HCT116 (cell line): ENCODE data around the gene HDAC2. TPM values are rescaled to one million over a fixed set of nuclear protein-coding genes. Genes with fewer than 3 reads are reported as not detected.
A peak's percentile ranks its signal among the peaks of the same experiment; 100 is the strongest.

Experiments used
- ATAC-seq: fragments of 200-7000 bp; cut with Tn5 transposase; 2 replicates; pipeline ENCODE4 v1.9.1; 2020; ENCODE audit warnings: mild to moderate bottlenecking, moderate library complexity
- BruUV-seq: library from RNA; stranded (reverse); fragments of 400-500 nt; replicated peaks from 2 replicates; lab custom pipeline; 2021; lab: Mats Ljungman, UMichigan
- CTCF ChIA-PET: fragments of 300-600 bp; sonication (Branson Sonifier 250); formaldehyde crosslinking; loops from one replicate; lab custom pipeline; 2021; ENCODE audit warnings: antibody characterized with exemption; lab: Charles Lee
- POLR2A ChIA-PET: fragments of 300-600, 350-600 bp; sonication (Branson Sonifier 250); formaldehyde crosslinking; loops from one replicate; lab custom pipeline; 2021; ENCODE audit warnings: antibody characterized with exemption; lab: Charles Lee
- RAD21 ChIA-PET, 2 experiments: fragments of 300-600 bp; sonication (Branson Sonifier 250); formaldehyde crosslinking; loops; one replicate each; lab custom pipeline; 2023; ENCODE audit warnings: low total read pairs in 2 of 2; ENCODE audit not compliant: uncharacterized antibody in 2 of 2, unreplicated experiment in 2 of 2, low non-redundant PET in 1 of 2; lab: Charles Lee
- DNase-seq: peaks from one replicate; pipeline ENCODE4 v3.0.0-alpha.2; 2010; ENCODE audit warnings: low read depth, low spot score
- H2AFZ ChIP-seq: fragments of 200-600 bp; shearing (Covaris generic), sonication (generic); 2 replicates; pipeline ENCODE4 v1.6.1; 2017; ENCODE audit warnings: low read depth, mixed run types, mixed read lengths, antibody characterized with exemption, low read length; ENCODE audit not compliant: poor library complexity, severe bottlenecking
- H3K27ac ChIP-seq: 2 replicates; pipeline ENCODE4 v1.5.1; 2012; ENCODE audit warnings: low read depth, low read length
- H3K27me3 ChIP-seq: fragments of 200-600 bp; sonication (generic); 2 replicates; pipeline ENCODE4 v1.6.1; 2016; ENCODE audit warnings: mixed run types, low read length, mixed read lengths; ENCODE audit not compliant: insufficient read depth
- H3K36me3 ChIP-seq, 2 experiments: fragments of 200-500 bp in 1 of 2; fragments of 200-600 bp in 1 of 2; sonication (Bioruptor generic) in 1 of 2; sonication (generic) in 1 of 2; 2 replicates each; pipeline versions ENCODE4 v1.5.1 to v1.6.1; 2014 to 2016; ENCODE audit warnings: low read length in 2 of 2, inconsistent platforms in 1 of 2, mixed read lengths in 1 of 2, mixed run types in 1 of 2; ENCODE audit not compliant: insufficient read depth in 2 of 2, control insufficient read depth in 1 of 2
- H3K4me1 ChIP-seq, 2 experiments: fragments of 200-600 bp in 1 of 2; sonication (generic) in 1 of 2; 2 replicates each; pipeline versions ENCODE4 v1.5.1 to v1.6.1; 2012 to 2017; ENCODE audit warnings: low read length in 2 of 2, inconsistent platforms in 1 of 2, mild to moderate bottlenecking in 1 of 2, mixed read lengths in 1 of 2, mixed run types in 1 of 2, moderate library complexity in 1 of 2; ENCODE audit not compliant: insufficient read depth in 2 of 2, control insufficient read depth in 1 of 2
- H3K4me2 ChIP-seq: fragments of 200-600 bp; sonication (generic); 2 replicates; pipeline ENCODE4 v1.6.1; 2017; ENCODE audit warnings: mixed run types, low read length, mixed read lengths
- H3K4me3 ChIP-seq, 2 experiments: fragments of 200-600 bp in 1 of 2; sonication (generic) in 1 of 2; replicated peaks in 1 of 2; 2 replicates each; pipeline ENCODE4 v1.5.1; 2011 to 2016; ENCODE audit warnings: low read length in 2 of 2, control low read depth in 1 of 2, low read depth in 1 of 2, mild to moderate bottlenecking in 1 of 2, mixed read lengths in 1 of 2, mixed run types in 1 of 2
- H3K79me2 ChIP-seq: fragments of 200-600 bp; sonication (generic); 2 replicates; pipeline ENCODE4 v1.6.1; 2017; ENCODE audit warnings: mild to moderate bottlenecking, mixed run types, low read length, moderate library complexity, mixed read lengths; ENCODE audit not compliant: insufficient read depth
- H3K9ac ChIP-seq: fragments of 200-600 bp; sonication (generic); 2 replicates; pipeline ENCODE4 v1.6.1; 2016; ENCODE audit warnings: low read length, mixed read lengths
- H3K9me2 ChIP-seq: fragments of 200-600 bp; sonication (generic), shearing (Covaris generic); 2 replicates; pipeline ENCODE4 v1.6.1; 2017; ENCODE audit warnings: mixed run types, mild to moderate bottlenecking, moderate library complexity; ENCODE audit not compliant: insufficient read depth
- H3K9me3 ChIP-seq, 2 experiments: fragments of 200-500 bp in 1 of 2; fragments of 200-600 bp in 1 of 2; sonication (Bioruptor generic) in 1 of 2; sonication (generic) in 1 of 2; 2 replicates each; pipeline ENCODE4 v1.6.1; 2014 to 2017; ENCODE audit warnings: low read length in 2 of 2, mixed read lengths in 2 of 2, inconsistent platforms in 1 of 2, low read depth in 1 of 2, mild to moderate bottlenecking in 1 of 2, mixed run types in 1 of 2, moderate library complexity in 1 of 2; ENCODE audit not compliant: control insufficient read depth in 1 of 2, insufficient read depth in 1 of 2
- H4K20me1 ChIP-seq: fragments of 200-600 bp; sonication (generic), shearing (Covaris generic); 2 replicates; pipeline ENCODE4 v1.6.1; 2017; ENCODE audit warnings: mixed run types, mild to moderate bottlenecking, moderate library complexity; ENCODE audit not compliant: insufficient read depth
- CBX3 ChIP-seq: IDR thresholded peaks from 2 replicates; pipeline ENCODE4 v1.6.1; 2012; ENCODE audit warnings: low read depth
- CEBPB ChIP-seq: IDR thresholded peaks from 2 replicates; pipeline ENCODE4 v1.6.1; 2012; ENCODE audit warnings: low read depth
- EGR1 ChIP-seq: IDR thresholded peaks from 2 replicates; pipeline ENCODE4 v1.6.1; 2012; ENCODE audit warnings: low read depth
- ELF1 ChIP-seq: IDR thresholded peaks from 2 replicates; pipeline ENCODE4 v1.6.1; 2012; ENCODE audit warnings: low read depth, borderline replicate concordance
- JUND ChIP-seq: IDR thresholded peaks from 2 replicates; pipeline ENCODE4 v1.6.1; 2012
- POLR2AphosphoS5 ChIP-seq: IDR thresholded peaks from 2 replicates; pipeline ENCODE4 v1.6.1; 2011; ENCODE audit warnings: mild to moderate bottlenecking, low read depth, low read length, moderate library complexity
- RAD21 ChIP-seq: IDR thresholded peaks from 2 replicates; pipeline ENCODE4 v1.6.1; 2012; ENCODE audit warnings: low read depth, mild to moderate bottlenecking
- SRF ChIP-seq: IDR thresholded peaks from 2 replicates; pipeline ENCODE4 v1.6.1; 2012; ENCODE audit warnings: low read depth
- TCF7L2 ChIP-seq: IDR thresholded peaks from 2 replicates; pipeline ENCODE4 v1.7.0; 2011; ENCODE audit warnings: borderline replicate concordance, inconsistent platforms; ENCODE audit not compliant: insufficient read depth, insufficient read length; ENCODE audit errors: extremely low read depth
- YY1 ChIP-seq: IDR thresholded peaks from 2 replicates; pipeline ENCODE4 v1.6.1; 2011; ENCODE audit warnings: low read length, low read depth, moderate library complexity, mild to moderate bottlenecking; ENCODE audit not compliant: insufficient replicate concordance; ENCODE audit errors: extremely low read depth
- ZFX ChIP-seq: fragments of 450-650 bp; IDR thresholded peaks from 2 replicates; pipeline ENCODE4 v1.6.1; 2017
- ZNF274 ChIP-seq: fragments of 200-500 bp; sonication (Bioruptor generic); IDR thresholded peaks from 2 replicates; pipeline ENCODE4 v1.6.1; 2014; ENCODE audit warnings: mild to moderate bottlenecking, low read depth, low read length, inconsistent platforms
- intact Hi-C: fragments of 100-400 bp; cut with micrococcal nuclease; formaldehyde crosslinking; loops from 2 replicates; pipeline ENCODE4 v1.10.0; 2022
- total RNA-seq: library from RNA; stranded (reverse); gene quantifications from one replicate; pipeline ENCODE4 v1.2.1, GENCODE V29; 2021; ENCODE audit not compliant: unreplicated experiment
- TF ChIP-seq, protein P1 (sequence below): IDR thresholded peaks from 2 replicates; pipeline ENCODE4 v1.6.1; 2012
- TF ChIP-seq, protein P2 (sequence below), 3 experiments: fragments of 200-600 bp in 1 of 3; sonication (generic) in 1 of 3; IDR thresholded peaks in 2 of 3; conservative IDR thresholded peaks in 1 of 3; 2 replicates each; pipeline ENCODE4 v1.5.1; 2012 to 2017; ENCODE audit warnings: low read depth in 2 of 3, low read length in 2 of 3, antibody characterized with exemption in 1 of 3, borderline replicate concordance in 1 of 3, control low read depth in 1 of 3, mild to moderate bottlenecking in 1 of 3, mixed read lengths in 1 of 3, mixed run types in 1 of 3, moderate library complexity in 1 of 3; ENCODE audit not compliant: insufficient read depth in 1 of 3

Gene HDAC2
- total RNA-seq, 1 experiment from 2014 or later, result 153 TPM

DNA sequence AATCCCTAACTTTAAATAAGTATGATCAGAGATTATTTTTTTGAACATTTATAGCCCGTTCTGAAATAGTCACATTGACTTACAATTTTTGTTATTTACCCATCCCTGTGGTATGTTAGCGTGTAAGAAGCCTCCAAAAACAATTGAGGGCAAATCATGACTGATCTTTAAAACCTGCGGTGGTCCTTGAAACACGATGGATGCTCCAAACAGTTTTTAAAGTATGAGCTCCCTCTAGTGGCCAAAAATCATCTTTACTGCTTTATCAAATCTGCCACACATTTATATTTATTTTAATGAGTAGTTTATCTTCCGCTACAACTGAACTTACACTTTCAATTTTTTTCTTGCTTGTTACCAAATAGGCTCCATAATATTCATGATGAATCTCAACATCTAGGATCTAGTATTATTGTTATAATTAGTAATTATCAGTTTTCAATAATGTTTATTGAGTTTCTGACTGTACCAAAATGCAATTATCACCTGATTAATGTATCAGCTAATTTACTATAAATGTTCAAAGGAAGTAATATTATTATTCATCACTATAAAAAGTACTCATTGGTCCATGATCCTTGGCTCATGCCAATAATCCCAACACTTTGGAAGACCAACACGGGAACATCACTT, 61.6 kb downstream of the HDAC2 start:
- intact Hi-C loops, result loop anchor here (1.0 to 5.0 kb wide), 3 partner anchors 1129 to 1727 kb away; no protein-coding TSS in a partner anchor
- RAD21 ChIA-PET, result no interaction called here
- CTCF ChIA-PET, result interaction anchor here (0.9 to 2.5 kb wide), 6 partner anchors 11 to 1130 kb away, joined by 3 to 8 read pairs (median 6); no protein-coding TSS in a partner anchor
- H3K27me3 ChIP-seq, result no peaks in the 10 kb centered on the region
- H3K36me3 ChIP-seq, result no peaks in the 10 kb centered on the region
- TF ChIP-seq, protein P1, sequence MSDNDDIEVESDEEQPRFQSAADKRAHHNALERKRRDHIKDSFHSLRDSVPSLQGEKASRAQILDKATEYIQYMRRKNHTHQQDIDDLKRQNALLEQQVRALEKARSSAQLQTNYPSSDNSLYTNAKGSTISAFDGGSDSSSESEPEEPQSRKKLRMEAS, result no peak
- TF ChIP-seq POLR2AphosphoS5, result no peak
- no peak for TF ChIP-seq ZFX
- TF ChIP-seq TCF7L2, result no peak
- no peak for TF ChIP-seq ELF1
- TF ChIP-seq CBX3, result no peak
- peak; percentile 81 for TF ChIP-seq RAD21
- no peak for TF ChIP-seq JUND
- TF ChIP-seq, protein P2, sequence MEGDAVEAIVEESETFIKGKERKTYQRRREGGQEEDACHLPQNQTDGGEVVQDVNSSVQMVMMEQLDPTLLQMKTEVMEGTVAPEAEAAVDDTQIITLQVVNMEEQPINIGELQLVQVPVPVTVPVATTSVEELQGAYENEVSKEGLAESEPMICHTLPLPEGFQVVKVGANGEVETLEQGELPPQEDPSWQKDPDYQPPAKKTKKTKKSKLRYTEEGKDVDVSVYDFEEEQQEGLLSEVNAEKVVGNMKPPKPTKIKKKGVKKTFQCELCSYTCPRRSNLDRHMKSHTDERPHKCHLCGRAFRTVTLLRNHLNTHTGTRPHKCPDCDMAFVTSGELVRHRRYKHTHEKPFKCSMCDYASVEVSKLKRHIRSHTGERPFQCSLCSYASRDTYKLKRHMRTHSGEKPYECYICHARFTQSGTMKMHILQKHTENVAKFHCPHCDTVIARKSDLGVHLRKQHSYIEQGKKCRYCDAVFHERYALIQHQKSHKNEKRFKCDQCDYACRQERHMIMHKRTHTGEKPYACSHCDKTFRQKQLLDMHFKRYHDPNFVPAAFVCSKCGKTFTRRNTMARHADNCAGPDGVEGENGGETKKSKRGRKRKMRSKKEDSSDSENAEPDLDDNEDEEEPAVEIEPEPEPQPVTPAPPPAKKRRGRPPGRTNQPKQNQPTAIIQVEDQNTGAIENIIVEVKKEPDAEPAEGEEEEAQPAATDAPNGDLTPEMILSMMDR (IDR thresholded peaks at IDR 0.05 in 2 of 3, conservative IDR thresholded peaks at IDR 0.05 in 1 of 3; ENCODE audit: borderline replicate concordance in 1 of 3, insufficient read depth in 1 of 3, low read depth in 2 of 3, low read length in 2 of 3), result peak; percentile 26 to 75 (median 54); a peak in 4 of 6 replicates
- no peak for TF ChIP-seq ZNF274
- no peak for TF ChIP-seq YY1
- no peak for TF ChIP-seq CEBPB
- no peak for TF ChIP-seq SRF
- TF ChIP-seq EGR1, result no peak
- TF ChIP-seq, all 23 proteins: peak for 2
- DNase-seq, result peak; percentile 36
- Histone ChIP-seq H3K79me2 (no peaks in the 10 kb centered on the region), H3K9me2 (no peaks in the 10 kb centered on the region), H3K4me3 (no peak overlapping the region), H3K4me2 (no peak overlapping the region), H2AFZ (peak overlapping the region; percentile 7), H3K4me1 (no peaks in the 10 kb centered on the region), H3K9me3 (no peaks in the 10 kb centered on the region), H3K27ac (no peak overlapping the region), H3K9ac (no peak overlapping the region), H4K20me1 (no peaks in the 10 kb centered on the region)
- POLR2A ChIA-PET, result no interaction called here
- BruUV-seq, result no TSS peak
- ATAC-seq, result peak; percentile 65
